Measurements from ENCODE around the gene OR52B6.
"Not testable (repeated sequence)": the region's sequence is repeated elsewhere in the genome, so short reads cannot be mapped to it uniquely, and the experiment has no call there.

The OR52B6 gene

DNA sequence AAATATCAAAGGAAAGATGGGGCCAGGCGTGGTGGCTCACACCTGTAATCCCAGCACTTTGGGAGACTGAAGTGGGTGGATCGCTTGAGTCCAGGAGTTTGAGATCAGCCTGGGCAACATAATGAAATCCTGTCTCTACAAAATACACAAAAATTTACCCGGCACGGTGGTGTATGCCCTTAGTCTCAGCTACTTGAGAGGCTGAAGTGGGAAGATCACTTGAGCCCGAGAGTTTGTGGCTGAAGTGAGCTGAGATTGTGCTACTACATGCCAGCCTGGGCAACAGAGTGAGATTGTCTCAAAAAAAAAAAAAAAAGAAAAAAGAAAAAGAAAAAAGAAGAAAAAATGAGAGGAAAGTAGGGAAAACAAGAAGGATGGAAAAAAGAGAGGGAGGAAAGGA, 11.9 kb downstream of the OR52B6 start:
- TF ChIP-seq, protein P1, sequence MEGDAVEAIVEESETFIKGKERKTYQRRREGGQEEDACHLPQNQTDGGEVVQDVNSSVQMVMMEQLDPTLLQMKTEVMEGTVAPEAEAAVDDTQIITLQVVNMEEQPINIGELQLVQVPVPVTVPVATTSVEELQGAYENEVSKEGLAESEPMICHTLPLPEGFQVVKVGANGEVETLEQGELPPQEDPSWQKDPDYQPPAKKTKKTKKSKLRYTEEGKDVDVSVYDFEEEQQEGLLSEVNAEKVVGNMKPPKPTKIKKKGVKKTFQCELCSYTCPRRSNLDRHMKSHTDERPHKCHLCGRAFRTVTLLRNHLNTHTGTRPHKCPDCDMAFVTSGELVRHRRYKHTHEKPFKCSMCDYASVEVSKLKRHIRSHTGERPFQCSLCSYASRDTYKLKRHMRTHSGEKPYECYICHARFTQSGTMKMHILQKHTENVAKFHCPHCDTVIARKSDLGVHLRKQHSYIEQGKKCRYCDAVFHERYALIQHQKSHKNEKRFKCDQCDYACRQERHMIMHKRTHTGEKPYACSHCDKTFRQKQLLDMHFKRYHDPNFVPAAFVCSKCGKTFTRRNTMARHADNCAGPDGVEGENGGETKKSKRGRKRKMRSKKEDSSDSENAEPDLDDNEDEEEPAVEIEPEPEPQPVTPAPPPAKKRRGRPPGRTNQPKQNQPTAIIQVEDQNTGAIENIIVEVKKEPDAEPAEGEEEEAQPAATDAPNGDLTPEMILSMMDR (IDR thresholded peaks at IDR 0.05; ENCODE audit: insufficient read depth, low read depth, low read length, missing control alignments) = no peak
- DNase-seq (ENCODE audit: low read depth) = no peak
- H3K4me3 ChIP-seq (ENCODE audit: low read length) = no peak overlapping the region

DNA sequence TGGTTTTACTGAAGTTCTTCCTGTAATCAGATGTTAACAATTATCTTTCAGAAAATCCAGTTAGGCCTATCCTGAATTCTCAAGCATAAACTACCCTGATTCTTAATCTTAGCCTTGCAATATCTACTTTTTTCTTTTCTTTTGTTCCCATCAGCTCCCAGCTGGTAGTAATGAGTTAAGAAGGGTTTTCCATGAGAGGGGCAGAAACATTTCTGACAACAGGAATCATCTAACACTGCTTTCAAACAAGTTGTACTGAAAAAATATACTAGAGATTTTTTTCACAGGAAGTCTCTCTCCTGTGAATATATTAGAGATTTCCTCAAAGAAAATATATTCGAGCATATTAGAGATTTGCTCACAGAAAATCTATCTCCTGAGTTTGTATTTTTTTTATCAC, 12.5 kb downstream of the OR52B6 start:
- DNase-seq (ENCODE audit: low read depth) = no peak
- H3K4me3 ChIP-seq (ENCODE audit: low read length) = no peak overlapping the region
- TF ChIP-seq, protein P1 (IDR thresholded peaks at IDR 0.05; ENCODE audit: insufficient read depth, low read depth, low read length, missing control alignments) = no peak

DNA sequence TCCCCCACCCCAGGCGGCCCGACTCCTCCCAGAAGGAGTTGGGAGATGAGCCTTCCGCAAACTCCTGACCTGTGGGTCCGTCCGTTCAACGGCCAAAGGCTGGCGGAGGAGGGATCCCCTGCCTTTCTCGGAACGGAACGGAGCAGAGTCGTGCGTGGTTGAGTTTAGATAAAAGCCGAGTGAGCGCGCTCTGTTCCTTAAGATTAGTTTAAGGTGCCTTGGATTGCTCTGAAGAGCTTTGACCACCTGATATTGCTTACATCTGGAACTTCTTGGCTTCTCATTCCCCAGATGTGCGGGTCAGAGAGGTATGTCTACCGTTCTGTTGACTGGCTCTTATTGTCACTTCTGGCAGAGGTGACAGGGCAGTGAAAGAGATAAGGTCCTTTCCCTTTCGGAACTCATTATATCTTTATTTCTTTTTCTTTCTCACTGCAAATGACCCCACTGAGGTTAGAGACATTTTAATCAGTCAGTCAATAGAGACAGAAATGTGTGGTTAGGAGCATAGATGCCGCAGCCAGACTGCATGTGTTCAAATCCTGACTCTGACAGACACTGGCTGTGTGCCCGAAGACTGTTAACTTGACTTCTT, 16.0 kb downstream of the OR52B6 start, which contains the start of gene TRIM6:
Gene TRIM6 (plus strand): TSS at position 31 of the 595 bp plus-strand sequence. CDS start 261 bp downstream, at position 292.
- peak; percentile 23 for DNase-seq (ENCODE audit: low read depth)
- peak within 1 kb of the TSS; percentile 27 for H3K4me3 ChIP-seq (ENCODE audit: low read length)
- TF ChIP-seq, protein P1 (IDR thresholded peaks at IDR 0.05; ENCODE audit: insufficient read depth, low read depth, low read length, missing control alignments) = no peak

DNA sequence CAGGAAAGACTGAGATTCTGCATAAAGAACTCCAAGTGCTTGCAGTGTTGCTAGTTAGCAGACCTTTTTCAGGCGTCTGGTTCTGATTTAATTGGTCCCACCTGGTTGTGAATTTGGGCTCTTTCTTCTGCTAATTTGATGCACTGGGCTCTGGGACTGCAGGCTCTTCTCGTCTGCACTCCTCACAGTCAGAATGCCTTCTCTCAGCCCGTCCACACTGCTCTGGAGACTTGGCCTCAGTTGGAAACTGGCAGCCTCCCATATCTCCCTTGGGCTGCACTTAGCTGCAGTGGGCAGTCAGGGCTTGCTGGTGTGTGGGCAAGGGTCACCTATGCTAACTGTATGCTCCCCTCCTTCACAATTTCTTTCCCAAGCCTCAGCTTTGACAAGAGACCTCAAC, 17.3 kb downstream of the OR52B6 start:
- no peak overlapping the region for H3K4me3 ChIP-seq (ENCODE audit: low read length)
- no peak for DNase-seq (ENCODE audit: low read depth)
- TF ChIP-seq, protein P1 (IDR thresholded peaks at IDR 0.05; ENCODE audit: insufficient read depth, low read depth, low read length, missing control alignments) = no peak

DNA sequence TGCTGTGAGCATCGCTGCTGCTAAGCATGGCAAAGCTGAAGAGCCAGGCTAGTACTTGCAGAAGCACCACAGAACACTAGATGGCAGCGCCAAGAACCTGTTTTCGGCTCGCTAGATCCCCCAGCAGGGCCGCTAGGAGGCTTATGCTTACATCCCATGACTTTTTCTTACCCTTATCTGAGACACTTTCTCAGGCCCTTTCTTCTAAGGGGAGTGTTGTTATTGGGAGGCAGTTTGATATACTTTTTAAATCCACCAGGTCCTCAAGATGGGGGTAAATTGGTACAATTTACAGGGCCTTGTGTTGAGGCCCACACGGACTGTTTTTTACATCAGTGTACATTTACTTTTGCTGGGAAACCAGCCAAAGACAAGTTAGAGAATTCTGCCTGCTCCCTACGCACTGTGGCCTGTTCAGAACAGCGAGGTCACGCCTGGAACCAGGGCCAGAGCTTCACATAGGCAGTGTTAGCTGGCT, 19.7 kb downstream of the OR52B6 start:
- no peak overlapping the region for H3K4me3 ChIP-seq (ENCODE audit: low read length)
- TF ChIP-seq, protein P1 (IDR thresholded peaks at IDR 0.05; ENCODE audit: insufficient read depth, low read depth, low read length, missing control alignments) = peak; percentile 95
- DNase-seq (ENCODE audit: low read depth) = peak; percentile 90

DNA sequence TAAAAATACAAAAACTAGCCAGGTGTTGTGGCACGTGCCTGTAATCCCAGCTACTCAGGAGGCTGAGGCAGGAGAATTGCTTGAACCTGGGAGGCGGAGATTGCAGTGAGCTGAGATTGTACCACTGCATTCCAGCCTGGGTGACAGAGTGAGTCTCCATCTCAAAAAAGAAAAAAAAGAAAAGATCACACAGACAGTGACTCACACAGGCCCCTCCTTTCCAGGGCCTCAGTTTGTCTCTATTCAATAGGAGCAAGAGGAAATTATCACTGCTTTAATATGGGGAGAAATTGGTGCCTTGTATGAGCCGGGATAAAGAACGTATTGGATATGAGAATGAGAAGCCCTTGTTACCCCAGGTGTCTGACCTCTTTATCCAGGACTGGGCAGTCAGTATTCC, 22.1 kb downstream of the OR52B6 start:
- not testable (repeated sequence) for H3K4me3 ChIP-seq (ENCODE audit: low read length)
- DNase-seq (ENCODE audit: low read depth) = peak; percentile 29

DNA sequence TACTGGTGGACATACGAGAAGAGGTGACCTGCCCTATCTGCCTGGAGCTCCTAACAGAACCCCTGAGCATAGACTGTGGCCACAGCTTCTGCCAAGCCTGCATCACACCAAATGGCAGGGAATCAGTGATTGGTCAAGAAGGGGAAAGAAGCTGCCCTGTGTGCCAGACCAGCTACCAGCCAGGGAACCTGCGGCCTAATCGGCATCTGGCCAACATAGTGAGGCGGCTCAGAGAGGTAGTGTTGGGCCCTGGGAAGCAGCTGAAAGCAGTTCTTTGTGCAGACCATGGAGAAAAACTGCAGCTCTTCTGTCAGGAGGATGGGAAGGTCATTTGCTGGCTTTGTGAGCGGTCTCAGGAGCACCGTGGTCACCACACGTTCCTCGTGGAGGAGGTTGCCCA, 22.6 kb downstream of the OR52B6 start:
- DNase-seq (ENCODE audit: low read depth) = no peak
- no peak overlapping the region for H3K4me3 ChIP-seq (ENCODE audit: low read length)
- TF ChIP-seq, protein P1 (IDR thresholded peaks at IDR 0.05; ENCODE audit: insufficient read depth, low read depth, low read length, missing control alignments) = no peak
